ENCODE measurements around the gene SETBP1. TPM values are rescaled to one million over a fixed set of nuclear protein-coding genes. Genes with fewer than 3 reads are reported as not detected.

Gene SETBP1
- total RNA-seq, 1 experiment from 2014 or later: 9.6 TPM

DNA sequence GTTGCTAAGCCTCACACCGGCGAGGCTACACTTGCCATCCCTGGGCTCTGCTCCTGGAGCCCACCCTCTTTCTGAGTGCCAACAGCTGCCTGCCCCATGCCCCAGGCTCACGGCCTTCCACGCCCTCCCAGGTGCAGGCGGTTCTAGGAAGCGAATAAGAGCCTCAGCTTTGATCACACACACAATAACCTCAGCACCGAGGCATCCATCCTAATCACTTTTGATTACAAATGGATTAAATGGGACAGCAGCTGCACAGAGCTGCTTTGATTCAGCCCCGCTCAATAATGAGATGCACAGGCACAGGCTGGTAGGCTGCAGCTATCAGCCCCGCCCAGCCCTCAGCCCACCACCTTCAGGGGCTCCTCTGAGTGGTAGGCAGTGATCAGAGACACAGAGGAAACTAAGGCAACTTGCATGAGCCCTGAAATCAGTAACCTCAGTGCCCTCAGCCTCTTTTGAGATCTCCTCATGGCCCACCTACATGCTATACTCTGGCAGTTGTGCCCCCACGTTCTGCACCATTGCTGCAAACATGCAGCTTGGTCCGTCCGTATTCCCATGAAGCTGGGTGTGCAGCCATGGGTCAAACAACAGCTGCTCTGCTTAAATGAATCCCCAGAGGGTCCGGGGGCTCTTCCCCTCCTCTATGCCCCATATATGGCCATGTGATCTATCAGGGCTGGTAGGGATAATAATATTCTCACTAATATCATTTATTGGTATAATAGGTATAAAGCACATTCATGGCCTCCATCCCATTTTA lies 171.4 kb downstream of the SETBP1 start:
- no peak overlapping the region for H3K27ac Mint-ChIP-seq
- peaks cover 32% of the 10 kb centered on the region for H3K4me1 Mint-ChIP-seq
- TF ChIP-seq SP1 (CRISPR knock-in tag; conservative IDR thresholded peaks at IDR 0.05) (no peak), ZNF396 (CRISPR knock-in tag; IDR thresholded peaks at IDR 0.05; ENCODE audit: borderline replicate concordance) (no peak), ZNF423 (CRISPR knock-in tag; IDR thresholded peaks at IDR 0.05) (no peak), TEAD1 (CRISPR knock-in tag; IDR thresholded peaks at IDR 0.05) (no peak), NFYB (CRISPR knock-in tag; conservative IDR thresholded peaks at IDR 0.05; ENCODE audit: low read depth) (no peak), PREB (CRISPR knock-in tag; IDR thresholded peaks at IDR 0.05; ENCODE audit: borderline replicate concordance) (no peak), KAT7 (CRISPR knock-in tag; IDR thresholded peaks at IDR 0.05; ENCODE audit: borderline replicate concordance) (no peak), ZNF281 (CRISPR knock-in tag; IDR thresholded peaks at IDR 0.05) (no peak)
- TF ChIP-seq, protein P1, sequence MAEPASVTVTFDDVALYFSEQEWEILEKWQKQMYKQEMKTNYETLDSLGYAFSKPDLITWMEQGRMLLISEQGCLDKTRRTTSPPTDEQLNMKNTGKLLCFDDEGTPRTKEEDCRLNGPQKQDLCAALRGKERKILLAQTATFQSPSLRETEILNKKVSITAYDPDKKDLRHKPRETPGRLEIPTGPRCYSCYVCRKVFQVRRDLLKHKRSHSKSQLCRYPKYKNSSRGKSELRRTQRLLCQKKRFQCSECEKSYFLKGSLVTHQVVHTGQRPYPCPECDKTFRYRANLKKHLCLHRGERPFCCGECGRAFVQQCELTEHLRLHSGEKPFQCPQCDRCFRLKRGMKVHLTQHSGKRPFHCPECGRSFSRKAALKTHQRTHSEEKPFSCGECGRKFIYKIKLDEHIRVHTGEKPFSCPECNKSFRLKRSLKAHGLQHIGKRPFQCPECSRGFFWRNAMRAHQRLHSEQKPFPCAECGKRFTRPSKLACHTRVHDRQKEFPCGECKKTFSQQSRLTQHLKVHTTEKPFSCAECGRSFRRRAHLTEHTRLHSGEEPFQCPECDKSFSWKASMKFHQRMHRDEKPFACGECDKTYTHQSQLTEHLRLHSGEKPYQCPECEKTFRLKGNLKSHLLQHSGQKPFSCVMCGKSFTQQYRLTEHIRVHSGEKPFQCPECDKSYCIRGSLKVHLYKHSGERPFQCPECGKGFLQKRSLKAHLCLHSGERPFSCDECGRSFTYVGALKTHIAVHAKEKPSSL (CRISPR knock-in tag; conservative IDR thresholded peaks at IDR 0.05): no peak
- TF ChIP-seq, protein P2, sequence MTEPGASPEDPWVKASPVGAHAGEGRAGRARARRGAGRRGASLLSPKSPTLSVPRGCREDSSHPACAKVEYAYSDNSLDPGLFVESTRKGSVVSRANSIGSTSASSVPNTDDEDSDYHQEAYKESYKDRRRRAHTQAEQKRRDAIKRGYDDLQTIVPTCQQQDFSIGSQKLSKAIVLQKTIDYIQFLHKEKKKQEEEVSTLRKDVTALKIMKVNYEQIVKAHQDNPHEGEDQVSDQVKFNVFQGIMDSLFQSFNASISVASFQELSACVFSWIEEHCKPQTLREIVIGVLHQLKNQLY (CRISPR knock-in tag; IDR thresholded peaks at IDR 0.05): no peak
- TF ChIP-seq, protein P3, sequence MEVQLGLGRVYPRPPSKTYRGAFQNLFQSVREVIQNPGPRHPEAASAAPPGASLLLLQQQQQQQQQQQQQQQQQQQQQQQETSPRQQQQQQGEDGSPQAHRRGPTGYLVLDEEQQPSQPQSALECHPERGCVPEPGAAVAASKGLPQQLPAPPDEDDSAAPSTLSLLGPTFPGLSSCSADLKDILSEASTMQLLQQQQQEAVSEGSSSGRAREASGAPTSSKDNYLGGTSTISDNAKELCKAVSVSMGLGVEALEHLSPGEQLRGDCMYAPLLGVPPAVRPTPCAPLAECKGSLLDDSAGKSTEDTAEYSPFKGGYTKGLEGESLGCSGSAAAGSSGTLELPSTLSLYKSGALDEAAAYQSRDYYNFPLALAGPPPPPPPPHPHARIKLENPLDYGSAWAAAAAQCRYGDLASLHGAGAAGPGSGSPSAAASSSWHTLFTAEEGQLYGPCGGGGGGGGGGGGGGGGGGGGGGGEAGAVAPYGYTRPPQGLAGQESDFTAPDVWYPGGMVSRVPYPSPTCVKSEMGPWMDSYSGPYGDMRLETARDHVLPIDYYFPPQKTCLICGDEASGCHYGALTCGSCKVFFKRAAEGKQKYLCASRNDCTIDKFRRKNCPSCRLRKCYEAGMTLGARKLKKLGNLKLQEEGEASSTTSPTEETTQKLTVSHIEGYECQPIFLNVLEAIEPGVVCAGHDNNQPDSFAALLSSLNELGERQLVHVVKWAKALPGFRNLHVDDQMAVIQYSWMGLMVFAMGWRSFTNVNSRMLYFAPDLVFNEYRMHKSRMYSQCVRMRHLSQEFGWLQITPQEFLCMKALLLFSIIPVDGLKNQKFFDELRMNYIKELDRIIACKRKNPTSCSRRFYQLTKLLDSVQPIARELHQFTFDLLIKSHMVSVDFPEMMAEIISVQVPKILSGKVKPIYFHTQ (CRISPR knock-in tag; IDR thresholded peaks at IDR 0.05): no peak
- TF ChIP-seq, protein P4, sequence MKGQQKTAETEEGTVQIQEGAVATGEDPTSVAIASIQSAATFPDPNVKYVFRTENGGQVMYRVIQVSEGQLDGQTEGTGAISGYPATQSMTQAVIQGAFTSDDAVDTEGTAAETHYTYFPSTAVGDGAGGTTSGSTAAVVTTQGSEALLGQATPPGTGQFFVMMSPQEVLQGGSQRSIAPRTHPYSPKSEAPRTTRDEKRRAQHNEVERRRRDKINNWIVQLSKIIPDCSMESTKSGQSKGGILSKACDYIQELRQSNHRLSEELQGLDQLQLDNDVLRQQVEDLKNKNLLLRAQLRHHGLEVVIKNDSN (CRISPR knock-in tag; IDR thresholded peaks at IDR 0.05): no peak
- TF ChIP-seq, protein P5, sequence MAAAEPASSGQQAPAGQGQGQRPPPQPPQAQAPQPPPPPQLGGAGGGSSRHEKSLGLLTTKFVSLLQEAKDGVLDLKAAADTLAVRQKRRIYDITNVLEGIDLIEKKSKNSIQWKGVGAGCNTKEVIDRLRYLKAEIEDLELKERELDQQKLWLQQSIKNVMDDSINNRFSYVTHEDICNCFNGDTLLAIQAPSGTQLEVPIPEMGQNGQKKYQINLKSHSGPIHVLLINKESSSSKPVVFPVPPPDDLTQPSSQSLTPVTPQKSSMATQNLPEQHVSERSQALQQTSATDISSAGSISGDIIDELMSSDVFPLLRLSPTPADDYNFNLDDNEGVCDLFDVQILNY (CRISPR knock-in tag; IDR thresholded peaks at IDR 0.05): no peak
- ATAC-seq: no peak
- no peaks in the 10 kb centered on the region for H3K36me3 Mint-ChIP-seq
- DNase-seq (ENCODE audit: low spot score): no peak
- ChIA-PET CTCF (interaction anchor here (0.5 to 1.5 kb wide), 2 partner anchors 17 to 142 kb away, joined by 4 read pairs; no protein-coding TSS in a partner anchor), POLR2A (no interaction called here)
- no peak overlapping the region for H3K4me3 Mint-ChIP-seq
- H3K27me3 Mint-ChIP-seq (ENCODE audit: low read depth): no peaks in the 10 kb centered on the region
- 0 out of 2 replicates have a peak, but pooled peaks cover 6% of the 10 kb centered on the region for H3K9me3 Mint-ChIP-seq
